ENCODE results near the gene CTSZ.
"Not testable (repeated sequence)": the region's sequence is repeated elsewhere in the genome, so short reads cannot be mapped to it uniquely, and the experiment has no call there.

Gene CTSZ

DNA sequence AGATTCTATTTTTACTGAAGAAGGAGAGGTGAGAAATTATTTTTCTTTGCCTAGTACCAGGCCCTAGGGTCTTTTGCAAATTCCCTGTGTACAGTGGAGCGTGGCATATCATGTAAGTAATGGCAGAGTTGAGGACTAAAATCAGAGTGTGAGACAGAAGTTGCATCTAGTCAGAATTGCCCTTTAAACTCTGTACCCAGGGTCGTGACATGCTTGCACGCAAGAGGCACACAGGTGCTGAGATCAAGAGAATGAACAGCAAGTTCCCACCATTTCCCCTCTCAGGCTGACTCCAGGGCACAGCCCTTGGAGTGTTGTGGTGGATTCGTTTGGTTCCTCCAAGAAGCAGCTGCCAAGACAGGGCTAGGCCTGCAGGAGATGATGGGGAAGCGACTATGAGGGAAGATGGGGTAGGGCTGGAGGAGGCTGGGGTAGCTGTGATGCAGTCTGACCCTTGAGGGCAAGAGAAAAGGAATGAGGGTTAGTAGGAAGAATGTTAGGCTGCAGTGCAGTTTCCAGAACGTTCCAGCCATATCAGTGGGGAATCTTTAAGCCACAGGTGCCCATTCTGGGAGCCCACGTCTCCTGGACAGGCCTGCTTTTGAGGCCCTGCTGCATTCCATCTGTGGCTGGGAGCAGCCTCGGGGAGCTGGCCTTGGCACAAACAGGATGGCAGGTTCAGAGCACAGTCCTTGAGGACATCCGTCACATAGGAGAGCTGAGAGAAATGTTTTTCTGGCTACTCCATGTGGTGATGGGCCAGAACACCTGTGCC, 19.1 kb downstream of the CTSZ start:
- H3K4me3 ChIP-seq (ENCODE audit: low read depth, low read length): no peak overlapping the region
- in situ Hi-C loops (cut with HindIII; ENCODE audit: low pct_ligation_motif_present, low sequenced_read_pairs): no loop called here

DNA sequence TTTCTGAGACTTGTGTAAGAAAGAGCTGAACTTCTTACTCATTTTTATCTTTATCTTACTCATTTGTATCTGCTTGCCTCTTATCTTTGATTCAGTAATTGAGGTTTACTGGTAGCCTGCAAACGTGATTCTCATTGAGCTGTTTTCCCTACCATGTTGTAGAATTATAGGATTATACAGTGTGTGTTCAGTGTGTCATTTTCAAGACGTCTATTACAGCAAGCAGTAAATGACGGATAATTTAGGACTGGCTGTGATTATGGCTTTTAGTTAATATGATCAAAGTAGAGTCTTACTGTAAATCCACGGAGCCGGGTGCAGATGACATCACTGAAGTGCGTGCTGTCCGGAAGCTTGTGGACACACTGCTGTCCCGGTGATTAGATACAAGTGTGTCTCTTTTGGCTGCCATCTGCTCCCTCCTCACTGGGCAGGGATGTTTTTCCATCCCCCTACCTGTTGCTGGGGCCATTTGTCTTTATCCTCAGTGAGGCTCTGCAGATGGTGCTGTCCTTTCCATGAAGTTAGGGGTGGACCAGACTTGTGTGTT, 20.0 kb downstream of the CTSZ start:
- H3K27ac ChIP-seq: no peak overlapping the region
- no peaks in the 10 kb centered on the region for H3K27me3 ChIP-seq (replicated peaks)

More for the DNA sequence above, 19.1 kb downstream of the CTSZ start:
- TF ChIP-seq, protein P1, sequence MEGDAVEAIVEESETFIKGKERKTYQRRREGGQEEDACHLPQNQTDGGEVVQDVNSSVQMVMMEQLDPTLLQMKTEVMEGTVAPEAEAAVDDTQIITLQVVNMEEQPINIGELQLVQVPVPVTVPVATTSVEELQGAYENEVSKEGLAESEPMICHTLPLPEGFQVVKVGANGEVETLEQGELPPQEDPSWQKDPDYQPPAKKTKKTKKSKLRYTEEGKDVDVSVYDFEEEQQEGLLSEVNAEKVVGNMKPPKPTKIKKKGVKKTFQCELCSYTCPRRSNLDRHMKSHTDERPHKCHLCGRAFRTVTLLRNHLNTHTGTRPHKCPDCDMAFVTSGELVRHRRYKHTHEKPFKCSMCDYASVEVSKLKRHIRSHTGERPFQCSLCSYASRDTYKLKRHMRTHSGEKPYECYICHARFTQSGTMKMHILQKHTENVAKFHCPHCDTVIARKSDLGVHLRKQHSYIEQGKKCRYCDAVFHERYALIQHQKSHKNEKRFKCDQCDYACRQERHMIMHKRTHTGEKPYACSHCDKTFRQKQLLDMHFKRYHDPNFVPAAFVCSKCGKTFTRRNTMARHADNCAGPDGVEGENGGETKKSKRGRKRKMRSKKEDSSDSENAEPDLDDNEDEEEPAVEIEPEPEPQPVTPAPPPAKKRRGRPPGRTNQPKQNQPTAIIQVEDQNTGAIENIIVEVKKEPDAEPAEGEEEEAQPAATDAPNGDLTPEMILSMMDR (IDR thresholded peaks at IDR 0.05; ENCODE audit: low read depth, low read length, missing control alignments): no peak
- no peaks in the 10 kb centered on the region for H3K27me3 ChIP-seq (replicated peaks)
- no peak overlapping the region for H3K27ac ChIP-seq
- peaks cover 58% of the 10 kb centered on the region for H3K36me3 ChIP-seq (replicated peaks)
- DNase-seq: no peak

GRCh38 chr20:58986286-58986967, 20.6 kb downstream of the CTSZ start:
- Histone ChIP-seq H3K36me3 (replicated peaks) (peaks cover 46% of the 10 kb centered on the region), H3K27ac (no peak overlapping the region), H3K27me3 (replicated peaks) (no peaks in the 10 kb centered on the region), H3K4me3 (ENCODE audit: low read depth, low read length) (no peak overlapping the region)
- no peak for DNase-seq
- TF ChIP-seq, protein P1 (IDR thresholded peaks at IDR 0.05; ENCODE audit: low read depth, low read length, missing control alignments): no peak
- in situ Hi-C loops (cut with HindIII; ENCODE audit: low pct_ligation_motif_present, low sequenced_read_pairs): no loop called here

More for the DNA sequence above, 20.0 kb downstream of the CTSZ start:
- no peak for DNase-seq
- H3K36me3 ChIP-seq (replicated peaks): peaks cover 52% of the 10 kb centered on the region
- TF ChIP-seq, protein P1 (IDR thresholded peaks at IDR 0.05; ENCODE audit: low read depth, low read length, missing control alignments): no peak
- in situ Hi-C loops (cut with HindIII; ENCODE audit: low pct_ligation_motif_present, low sequenced_read_pairs): no loop called here
- no peak overlapping the region for H3K4me3 ChIP-seq (ENCODE audit: low read depth, low read length)

- no peak for DNase-seq
- peaks cover 38% of the 10 kb centered on the region for H3K36me3 ChIP-seq (replicated peaks)
- no peak overlapping the region for H3K27ac ChIP-seq
- H3K4me3 ChIP-seq (ENCODE audit: low read depth, low read length): no peak overlapping the region
- in situ Hi-C loops (cut with HindIII; ENCODE audit: low pct_ligation_motif_present, low sequenced_read_pairs): no loop called here
- no peaks in the 10 kb centered on the region for H3K27me3 ChIP-seq (replicated peaks)
- TF ChIP-seq, protein P1 (IDR thresholded peaks at IDR 0.05; ENCODE audit: low read depth, low read length, missing control alignments): no peak
Observed at GRCh38 chr20:58985656-58986055, 21.4 kb downstream of the CTSZ start.

DNA sequence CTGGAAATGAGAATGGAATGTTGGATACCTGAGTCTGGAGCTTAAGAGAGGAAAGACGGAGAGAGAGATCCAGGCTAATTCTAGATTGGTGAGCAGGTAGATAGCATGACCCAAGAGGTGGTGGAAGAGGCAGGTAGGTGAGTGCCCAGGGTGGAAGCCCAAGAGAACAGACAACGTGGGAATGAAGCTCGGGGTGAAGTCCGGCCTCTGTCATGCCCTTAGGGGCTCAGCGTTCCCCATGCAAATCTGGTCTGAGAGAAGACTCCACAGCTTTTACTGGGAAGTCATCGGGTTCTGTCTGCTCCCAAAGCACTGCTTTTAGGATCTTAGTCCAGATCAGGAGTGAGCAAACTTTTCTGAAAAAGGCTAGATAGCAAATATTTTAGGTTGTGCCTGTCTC, 22.4 kb downstream of the CTSZ start:
- Histone ChIP-seq H3K27me3 (replicated peaks) (no peaks in the 10 kb centered on the region), H3K36me3 (replicated peaks) (peaks cover 28% of the 10 kb centered on the region), H3K27ac (no peak overlapping the region), H3K4me3 (ENCODE audit: low read depth, low read length) (no peak overlapping the region)
- TF ChIP-seq, protein P1 (IDR thresholded peaks at IDR 0.05; ENCODE audit: low read depth, low read length, missing control alignments): no peak
- DNase-seq: no peak
- in situ Hi-C loops (cut with HindIII; ENCODE audit: low pct_ligation_motif_present, low sequenced_read_pairs): no loop called here

DNA sequence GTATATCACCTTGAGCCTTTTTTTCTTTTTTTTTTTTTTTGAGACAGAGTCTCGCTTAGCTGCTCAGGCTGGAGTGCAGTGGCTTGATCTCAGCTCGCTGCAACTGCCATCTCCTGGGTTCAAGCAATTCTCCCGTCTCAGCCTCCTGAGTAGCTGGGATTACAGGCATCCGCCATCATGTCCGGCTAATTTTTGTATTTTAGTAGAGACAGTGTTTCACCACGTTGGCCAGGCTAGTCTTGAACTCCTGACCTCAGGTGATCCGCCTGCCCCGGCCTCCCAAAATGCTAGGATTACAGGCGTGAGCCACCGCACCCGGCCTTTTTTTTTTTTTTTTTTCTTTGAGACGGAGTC, 24.0 kb downstream of the CTSZ start:
- DNase-seq; in situ Hi-C loops (cut with HindIII; ENCODE audit: low pct_ligation_motif_present, low sequenced_read_pairs); H3K4me3 ChIP-seq (ENCODE audit: low read depth, low read length); H3K27ac ChIP-seq; H3K27me3 ChIP-seq (replicated peaks): not testable (repeated sequence)
- H3K36me3 ChIP-seq (replicated peaks): peaks cover 14% of the 10 kb centered on the region

Data from brain microvascular endothelial cell (primary cell).